NCI-H446 (cell line): ENCODE results near the gene RPRD1B.
"Not testable (repeated sequence)": the region's sequence is repeated elsewhere in the genome, so short reads cannot be mapped to it uniquely, and the experiment has no call there.

Experiments
- DNase-seq, 2 experiments: peaks; one replicate each; lab custom pipeline; 2025; lab: John Stamatoyannopoulos, UW

The RPRD1B gene

GRCh38 chr20:38001173-38001875 lies 32.2 kb upstream of the RPRD1B start:
- DNase-seq, result no peak

DNA sequence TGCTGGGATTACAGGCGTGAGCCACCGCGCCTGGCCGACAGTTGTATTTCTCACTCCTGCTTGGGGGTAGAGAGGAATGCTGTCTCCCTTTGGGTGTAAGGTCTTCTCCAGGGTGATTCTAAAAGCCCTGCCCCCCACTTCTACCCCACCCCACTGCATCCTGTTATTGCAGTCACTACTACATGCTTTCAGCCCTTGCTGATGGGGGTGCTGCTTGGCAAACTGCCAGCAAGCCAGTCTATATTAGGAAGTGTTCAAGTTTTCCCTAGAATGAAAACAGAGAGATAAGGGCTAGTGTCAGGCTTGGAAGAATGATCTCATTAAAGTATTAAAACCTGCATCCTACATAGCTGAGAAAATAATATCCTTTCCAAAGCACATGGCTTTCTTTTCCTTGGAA lies 31.6 kb upstream of the RPRD1B start:
- no peak for DNase-seq

GRCh38 chr20:38002422-38002821 lies 31.1 kb upstream of the RPRD1B start:
- no peak for DNase-seq

DNA sequence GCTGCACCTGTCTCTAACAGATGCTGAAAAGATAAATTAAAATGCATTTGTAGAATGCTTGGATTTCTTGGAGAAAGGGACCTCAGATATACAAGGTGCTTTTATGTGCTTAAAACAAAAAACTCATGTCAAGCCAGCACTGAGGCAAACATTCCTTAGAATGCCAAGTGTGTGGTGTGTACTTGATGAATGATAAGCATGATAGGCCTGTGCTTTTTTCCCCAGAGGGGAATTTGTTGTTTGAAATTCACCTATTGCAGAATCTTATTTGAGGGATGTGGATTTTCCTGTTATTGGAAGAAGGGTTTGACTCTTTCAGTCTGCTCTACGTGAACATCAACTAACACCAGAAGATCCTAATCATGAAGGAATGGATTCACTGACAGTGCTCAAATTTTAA lies 29.1 kb upstream of the RPRD1B start:
- no peak for DNase-seq

GRCh38 chr20:38005903-38006302 lies 27.6 kb upstream of the RPRD1B start:
- no peak for DNase-seq

DNA sequence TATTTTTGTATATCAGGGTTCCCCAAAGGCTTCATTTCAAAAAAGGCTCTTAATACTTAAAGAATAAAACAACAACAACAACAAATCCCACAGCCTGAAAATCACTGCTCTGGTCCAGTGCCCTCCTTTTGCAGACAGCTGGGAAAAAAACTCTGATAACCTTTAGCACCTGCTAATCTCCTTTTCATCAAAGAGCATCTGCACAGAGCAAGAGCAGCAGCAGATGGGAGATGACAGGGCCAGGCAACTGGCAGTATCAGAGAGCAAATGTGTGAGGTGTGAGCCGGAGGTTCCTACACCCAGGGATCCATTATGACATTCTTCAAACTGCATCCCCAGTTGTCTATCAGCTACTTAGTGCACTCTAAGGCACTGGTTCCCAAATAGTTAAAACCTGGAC lies 26.0 kb upstream of the RPRD1B start:
- no peak for DNase-seq

DNA sequence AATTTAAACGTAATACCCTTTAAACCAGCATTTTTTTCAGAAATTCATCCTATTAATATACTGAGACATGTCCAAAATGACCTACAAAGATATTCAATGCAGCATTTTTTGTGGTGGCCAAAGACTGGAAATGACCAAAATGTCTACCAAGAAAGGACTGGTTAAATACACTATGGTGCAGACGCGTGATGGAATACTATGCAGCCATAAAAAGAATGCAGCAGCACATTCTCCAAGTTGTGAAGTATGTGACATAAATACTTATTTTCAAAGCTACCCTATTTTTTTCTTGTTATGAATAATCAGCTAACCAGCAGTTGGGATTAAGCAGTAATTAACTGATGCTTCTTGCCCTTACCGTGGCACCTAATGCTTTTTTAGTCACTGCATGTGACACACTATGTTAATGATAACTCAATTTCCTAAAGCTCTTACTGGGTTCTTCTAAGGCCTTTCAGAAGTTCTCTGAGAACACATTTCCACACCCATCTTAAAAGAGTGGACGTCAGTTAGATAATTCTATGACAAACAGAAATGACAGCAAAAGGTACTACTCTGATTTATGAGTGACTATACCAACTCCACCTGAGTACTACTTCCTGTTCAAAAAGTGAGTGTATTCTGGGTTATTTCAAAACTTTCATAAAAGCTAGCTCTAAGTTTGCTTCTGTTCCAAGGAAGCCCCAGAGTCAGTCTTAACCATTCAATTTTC lies 25.2 kb upstream of the RPRD1B start:
- DNase-seq, result no peak

- DNase-seq, result not testable (repeated sequence)
Measured at GRCh38 chr20:38009416-38009815, 24.1 kb upstream of the RPRD1B start.

DNA sequence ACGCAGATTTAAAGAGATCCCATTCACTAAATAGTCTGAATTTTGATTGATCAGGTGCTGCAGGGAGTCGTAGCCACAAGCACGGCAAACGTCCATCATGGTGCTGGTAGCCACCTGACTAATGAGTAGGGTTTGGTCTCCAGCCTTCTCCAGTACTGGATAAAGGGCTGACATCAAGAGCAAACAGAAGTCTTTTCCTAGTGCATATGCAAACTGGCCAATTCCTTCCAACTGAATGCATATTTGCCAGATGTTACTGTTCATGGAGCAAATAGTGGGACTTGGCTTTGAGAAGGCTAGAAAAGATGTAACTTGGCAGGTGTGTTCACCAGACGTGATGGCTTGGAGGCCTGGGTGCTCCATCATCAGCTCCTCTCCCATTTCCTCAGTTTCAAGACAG lies 21.9 kb upstream of the RPRD1B start:
- DNase-seq, result no peak

DNA sequence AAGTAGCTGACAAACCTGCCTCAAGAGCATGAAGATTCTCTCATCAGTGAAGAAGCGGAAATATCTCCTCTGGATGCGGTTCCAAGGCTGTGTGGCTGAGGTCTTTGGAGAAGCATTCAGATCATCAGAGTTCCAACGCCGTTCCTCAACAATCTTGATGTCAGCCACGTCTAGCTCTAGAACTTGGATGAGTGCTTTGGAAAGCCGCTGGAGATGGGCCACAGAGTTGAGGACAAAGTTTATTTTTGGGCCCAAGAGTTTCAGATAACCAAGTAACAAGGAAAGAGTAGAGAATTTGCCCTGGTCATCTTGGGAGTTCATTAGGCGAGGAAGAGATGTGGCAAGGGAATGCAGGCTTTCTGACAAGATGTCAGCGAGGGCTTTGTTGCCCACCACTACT lies 21.2 kb upstream of the RPRD1B start:
- DNase-seq, result no peak

GRCh38 chr20:38013887-38014286 lies 19.7 kb upstream of the RPRD1B start:
- no peak for DNase-seq

DNA sequence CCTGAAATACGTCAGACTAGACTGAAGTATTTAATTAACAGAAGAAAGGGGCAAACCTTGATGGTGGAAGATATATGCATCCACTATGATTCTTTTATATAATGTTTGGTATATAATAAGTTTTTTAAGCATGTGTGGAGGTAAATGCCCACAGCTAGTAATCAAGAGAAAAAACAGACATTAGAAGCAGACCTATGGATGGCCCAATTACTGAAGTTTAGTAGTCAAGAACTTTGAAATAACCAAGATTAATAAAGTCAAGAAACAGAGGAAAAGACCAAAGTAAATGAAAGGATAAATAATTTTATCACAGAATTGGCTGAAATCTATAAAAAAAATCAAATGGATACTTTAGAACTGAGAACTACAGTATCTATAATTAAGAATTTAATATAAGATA lies 15.6 kb upstream of the RPRD1B start:
- DNase-seq, result no peak

GRCh38 chr20:38018385-38018784 lies 15.2 kb upstream of the RPRD1B start:
- no peak for DNase-seq

DNA sequence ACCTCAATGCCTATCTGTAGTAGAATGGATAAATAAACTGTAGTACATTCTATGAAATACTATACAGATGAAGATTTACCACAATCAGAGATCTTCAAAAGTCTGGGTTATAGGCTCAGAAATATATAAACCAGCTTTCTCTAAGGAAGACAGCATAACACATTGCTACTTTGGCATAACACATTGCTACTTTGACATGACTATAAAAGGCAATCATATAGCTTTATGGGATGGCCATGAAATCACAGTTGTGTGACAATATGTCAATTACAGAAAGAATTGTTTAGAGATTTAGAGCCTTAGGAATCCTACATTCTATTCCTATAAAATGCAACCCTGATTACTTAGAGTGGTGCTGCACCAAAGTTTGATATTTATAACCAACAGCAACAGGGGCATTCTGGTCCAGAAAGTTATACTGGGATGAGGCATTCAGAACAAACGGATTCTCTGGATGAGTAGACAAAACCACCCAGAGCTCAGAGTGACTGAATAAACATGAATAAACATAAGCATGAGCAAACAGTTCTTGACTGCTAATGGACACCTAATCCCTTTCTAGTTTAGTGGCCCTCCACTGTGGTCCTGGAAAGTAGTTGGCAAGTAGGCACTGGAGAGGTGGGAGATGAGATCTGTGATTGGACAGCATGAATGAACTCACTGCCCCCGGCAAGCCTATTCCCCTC lies 12.3 kb upstream of the RPRD1B start:
- DNase-seq, result no peak

GRCh38 chr20:38023181-38024001 lies 10.2 kb upstream of the RPRD1B start:
- no peak for DNase-seq

DNA sequence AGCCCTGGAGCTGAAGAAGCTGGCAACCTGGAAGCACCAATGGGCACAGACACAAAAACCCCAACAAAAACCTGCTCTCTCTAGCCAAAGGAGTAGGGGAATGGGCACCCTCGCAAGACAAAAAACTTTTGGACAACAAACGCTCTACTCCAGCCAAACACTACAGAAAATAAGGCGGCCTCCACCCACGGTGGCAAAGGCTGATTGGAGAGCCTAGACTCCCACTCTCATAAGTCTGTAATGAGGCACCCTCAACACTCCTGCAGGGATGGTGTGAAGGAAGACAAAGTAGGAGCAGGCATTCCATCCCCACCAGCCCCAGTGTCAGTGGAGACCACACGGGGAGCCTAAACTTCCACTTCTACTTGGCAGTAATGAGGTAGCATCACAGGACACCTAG lies 9.1 kb upstream of the RPRD1B start:
- no peak for DNase-seq

GRCh38 chr20:38029453-38029852 lies 4.1 kb upstream of the RPRD1B start:
- DNase-seq, result no peak

GRCh38 chr20:38031957-38032356 lies 1.6 kb upstream of the RPRD1B start:
- DNase-seq, result no peak

- DNase-seq, result no peak
Measured at GRCh38 chr20:38032585-38033329, 789 bp upstream of the RPRD1B start.

DNA sequence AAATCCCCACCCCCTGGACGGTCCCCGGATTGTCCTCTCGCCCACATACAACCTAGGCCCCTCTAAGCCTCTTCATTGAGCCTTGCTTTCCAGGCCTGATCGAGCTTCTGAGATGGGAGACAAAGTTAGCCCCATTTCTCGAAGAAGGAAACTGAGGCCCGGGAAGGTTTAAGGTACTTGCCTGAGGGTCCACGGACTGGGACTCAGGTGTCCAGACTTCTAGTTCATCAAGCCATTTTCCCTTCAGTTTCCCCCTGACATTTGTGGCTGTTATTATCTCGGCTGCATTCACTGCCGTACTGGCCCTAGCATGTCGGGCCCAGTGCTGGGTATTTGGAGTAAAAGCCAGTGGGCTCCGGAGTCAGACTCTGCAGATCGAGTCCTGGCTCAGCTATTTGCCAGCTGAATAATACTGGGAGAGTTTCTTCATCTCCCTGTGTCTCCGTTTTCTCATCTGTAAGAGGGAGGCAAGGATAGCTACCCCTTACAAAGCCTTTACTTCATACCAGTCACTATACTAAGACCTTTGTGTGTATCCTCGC lies 633 bp downstream of the RPRD1B start:
- no peak for DNase-seq

- no peak for DNase-seq
Measured at GRCh38 chr20:38034961-38035360, 1.4 kb downstream of the RPRD1B start.
